ENCODE results near the gene EPHB4.

EPHB4 gene

DNA sequence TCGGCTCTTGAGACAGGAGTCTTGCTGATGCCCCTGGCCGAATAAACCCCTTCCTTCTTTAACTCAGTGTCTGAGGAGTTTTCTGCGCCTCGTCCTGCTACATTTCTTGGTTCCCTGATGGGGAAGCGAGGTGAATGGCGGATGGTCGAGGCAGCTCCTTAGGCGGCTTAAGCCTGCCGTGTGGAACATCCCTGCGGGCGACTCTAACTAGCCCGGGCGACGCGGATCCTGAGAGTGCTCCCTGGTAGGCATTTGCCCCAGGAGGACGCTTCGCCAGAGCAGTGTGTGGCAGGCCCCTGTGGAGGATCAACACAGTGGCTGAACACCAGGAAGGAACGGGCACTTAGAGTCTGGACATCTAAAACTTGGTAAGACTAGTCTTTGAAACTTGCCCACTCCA lies 12.0 kb upstream of the EPHB4 start:
- TF ChIP-seq POLR2A (IDR thresholded peaks at IDR 0.05; ENCODE audit: extremely low read depth, insufficient read length) (no peak), MAX (IDR thresholded peaks at IDR 0.05; ENCODE audit: low read depth, low read length) (no peak)
- TF ChIP-seq, protein P1, sequence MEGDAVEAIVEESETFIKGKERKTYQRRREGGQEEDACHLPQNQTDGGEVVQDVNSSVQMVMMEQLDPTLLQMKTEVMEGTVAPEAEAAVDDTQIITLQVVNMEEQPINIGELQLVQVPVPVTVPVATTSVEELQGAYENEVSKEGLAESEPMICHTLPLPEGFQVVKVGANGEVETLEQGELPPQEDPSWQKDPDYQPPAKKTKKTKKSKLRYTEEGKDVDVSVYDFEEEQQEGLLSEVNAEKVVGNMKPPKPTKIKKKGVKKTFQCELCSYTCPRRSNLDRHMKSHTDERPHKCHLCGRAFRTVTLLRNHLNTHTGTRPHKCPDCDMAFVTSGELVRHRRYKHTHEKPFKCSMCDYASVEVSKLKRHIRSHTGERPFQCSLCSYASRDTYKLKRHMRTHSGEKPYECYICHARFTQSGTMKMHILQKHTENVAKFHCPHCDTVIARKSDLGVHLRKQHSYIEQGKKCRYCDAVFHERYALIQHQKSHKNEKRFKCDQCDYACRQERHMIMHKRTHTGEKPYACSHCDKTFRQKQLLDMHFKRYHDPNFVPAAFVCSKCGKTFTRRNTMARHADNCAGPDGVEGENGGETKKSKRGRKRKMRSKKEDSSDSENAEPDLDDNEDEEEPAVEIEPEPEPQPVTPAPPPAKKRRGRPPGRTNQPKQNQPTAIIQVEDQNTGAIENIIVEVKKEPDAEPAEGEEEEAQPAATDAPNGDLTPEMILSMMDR (IDR thresholded peaks at IDR 0.05; ENCODE audit: low read depth, low read length), result no peak
- no peak overlapping the region for H3K4me3 ChIP-seq (ENCODE audit: low read depth, low read length)
- DNase-seq (ENCODE audit: low read depth), result no peak

GRCh38 chr7:100837099-100837836 lies 9.9 kb upstream of the EPHB4 start:
- no peak overlapping the region for H3K4me3 ChIP-seq (ENCODE audit: low read depth, low read length)
- TF ChIP-seq MAX (IDR thresholded peaks at IDR 0.05; ENCODE audit: low read depth, low read length) (no peak), MYC (IDR thresholded peaks at IDR 0.05; ENCODE audit: low read depth, low read length) (no peak), POLR2A (IDR thresholded peaks at IDR 0.05; ENCODE audit: extremely low read depth, insufficient read length) (no peak)
- TF ChIP-seq, protein P1 (IDR thresholded peaks at IDR 0.05; ENCODE audit: low read depth, low read length), result no peak
- DNase-seq (ENCODE audit: low read depth), result no peak

DNA sequence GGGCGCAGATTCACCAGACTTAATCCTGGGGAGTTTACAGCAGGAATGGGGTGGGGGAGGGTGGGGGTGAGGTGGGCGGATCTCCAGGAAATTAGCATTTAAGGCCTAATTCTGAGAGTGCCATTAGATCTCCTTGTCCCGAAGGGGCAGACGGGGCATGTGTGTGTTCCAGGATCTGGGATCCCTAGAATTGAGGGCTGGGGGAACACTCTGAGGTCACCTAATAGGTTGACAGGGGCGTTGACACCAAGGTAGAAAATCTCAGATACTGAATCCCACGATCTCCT lies 9.4 kb upstream of the EPHB4 start:
- TF ChIP-seq POLR2A (IDR thresholded peaks at IDR 0.05; ENCODE audit: extremely low read depth, insufficient read length) (no peak), MYC (IDR thresholded peaks at IDR 0.05; ENCODE audit: low read depth, low read length) (no peak), MAX (IDR thresholded peaks at IDR 0.05; ENCODE audit: low read depth, low read length) (no peak)
- TF ChIP-seq, protein P1 (IDR thresholded peaks at IDR 0.05; ENCODE audit: low read depth, low read length), result no peak
- no peak for DNase-seq (ENCODE audit: low read depth)
- H3K4me3 ChIP-seq (ENCODE audit: low read depth, low read length), result no peak overlapping the region

- TF ChIP-seq MAX (IDR thresholded peaks at IDR 0.05; ENCODE audit: low read depth, low read length) (no peak), POLR2A (IDR thresholded peaks at IDR 0.05; ENCODE audit: extremely low read depth, insufficient read length) (no peak), MYC (IDR thresholded peaks at IDR 0.05; ENCODE audit: low read depth, low read length) (no peak)
- TF ChIP-seq, protein P1 (IDR thresholded peaks at IDR 0.05; ENCODE audit: low read depth, low read length), result no peak
- no peak overlapping the region for H3K4me3 ChIP-seq (ENCODE audit: low read depth, low read length)
- no peak for DNase-seq (ENCODE audit: low read depth)
These were observed 8.8 kb upstream of the EPHB4 start for GRCh38 chr7:100835903-100836811.

DNA sequence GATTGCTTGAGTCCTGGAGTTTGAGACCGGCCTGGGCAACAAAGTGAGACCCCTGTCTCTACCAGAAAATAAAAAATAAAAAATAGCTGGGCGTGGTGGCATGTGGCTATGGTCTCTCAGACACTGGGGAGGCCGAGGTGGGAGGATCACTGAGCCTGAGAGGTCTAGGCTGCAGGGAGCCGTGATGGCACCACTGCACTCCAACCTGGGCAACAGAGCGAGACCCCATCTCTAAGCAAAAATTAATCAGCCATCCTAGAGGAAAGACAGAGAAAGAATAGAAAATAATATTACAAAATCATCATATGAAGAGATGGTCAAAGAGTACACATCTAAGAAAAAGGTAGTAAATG lies 4.9 kb upstream of the EPHB4 start:
- no peak for DNase-seq (ENCODE audit: low read depth)
- TF ChIP-seq MAX (IDR thresholded peaks at IDR 0.05; ENCODE audit: low read depth, low read length) (no peak), POLR2A (IDR thresholded peaks at IDR 0.05; ENCODE audit: extremely low read depth, insufficient read length) (no peak), MYC (IDR thresholded peaks at IDR 0.05; ENCODE audit: low read depth, low read length) (no peak)
- TF ChIP-seq, protein P1 (IDR thresholded peaks at IDR 0.05; ENCODE audit: low read depth, low read length), result no peak
- no peak overlapping the region for H3K4me3 ChIP-seq (ENCODE audit: low read depth, low read length)
